Neural cell (in vitro differentiated cells): ENCODE data around the gene CALML4.

Experiments
- CTCF ChIP-seq: fragments of 450-650 bp; IDR thresholded peaks from 2 replicates; pipeline ENCODE4 v1.5.1; 2014; ENCODE audit warnings: antibody characterized with exemption, mild to moderate bottlenecking, moderate library complexity; ENCODE audit not compliant: poor library complexity, severe bottlenecking
- EP300 ChIP-seq: fragments of 450-650 bp; conservative IDR thresholded peaks from 2 replicates; pipeline ENCODE4 v1.6.1; 2014; ENCODE audit warnings: antibody characterized with exemption, mild to moderate bottlenecking, moderate library complexity; ENCODE audit not compliant: poor library complexity, severe bottlenecking
- EZH2 ChIP-seq: fragments of 200-600, 300-800 bp; shearing (Covaris generic), sonication (generic); IDR thresholded peaks from 2 replicates; pipeline ENCODE4 v1.6.1; 2014; ENCODE audit warnings: antibody characterized with exemption, low read length, borderline replicate concordance, mild to moderate bottlenecking; ENCODE audit not compliant: insufficient read depth, poor library complexity, severe bottlenecking
- MXI1 ChIP-seq: fragments of 450-650 bp; conservative IDR thresholded peaks from 2 replicates; pipeline ENCODE4 v1.6.1; 2014; ENCODE audit warnings: antibody characterized with exemption, mild to moderate bottlenecking; ENCODE audit not compliant: poor library complexity, severe bottlenecking
- POLR2AphosphoS5 ChIP-seq: IDR thresholded peaks from 2 replicates; pipeline ENCODE4 v1.6.1; 2012
- REST ChIP-seq: IDR thresholded peaks from 2 replicates; pipeline ENCODE4 v1.6.1; 2012; ENCODE audit warnings: borderline replicate concordance
- SMC3 ChIP-seq: fragments of 450-650 bp; conservative IDR thresholded peaks from 2 replicates; pipeline ENCODE4 v1.6.1; 2014; ENCODE audit warnings: antibody characterized with exemption, mild to moderate bottlenecking, moderate library complexity; ENCODE audit not compliant: poor library complexity
- TAF1 ChIP-seq: IDR thresholded peaks from 2 replicates; pipeline ENCODE4 v1.6.1; 2012; ENCODE audit warnings: low read depth

GRCh38 chr15:68184616-68185480 is 20.3 kb downstream of the CALML4 start:
- TF ChIP-seq EZH2 (no peak), CTCF (no peak), EP300 (no peak), REST (no peak), POLR2AphosphoS5 (no peak), SMC3 (no peak), MXI1 (no peak), TAF1 (no peak)
